Lower leg skin (tissue), 3 donors: ENCODE results near the gene ABHD5.

Source experiments
- CTCF ChIP-seq, 3 donors: fragments of 450-650 bp; IDR thresholded peaks; one replicate each; pipeline ENCODE4 v1.5.1; 2016; ENCODE audit warnings: antibody characterized with exemption in 3 of 3, mild to moderate bottlenecking in 3 of 3, moderate library complexity in 2 of 3
- POLR2A ChIP-seq, 2 donors: fragments of 450-650 bp; IDR thresholded peaks; one replicate each; pipeline ENCODE4 v1.6.1; 2016 to 2017; ENCODE audit warnings: antibody characterized with exemption in 2 of 2, mild to moderate bottlenecking in 1 of 2, moderate library complexity in 1 of 2

DNA sequence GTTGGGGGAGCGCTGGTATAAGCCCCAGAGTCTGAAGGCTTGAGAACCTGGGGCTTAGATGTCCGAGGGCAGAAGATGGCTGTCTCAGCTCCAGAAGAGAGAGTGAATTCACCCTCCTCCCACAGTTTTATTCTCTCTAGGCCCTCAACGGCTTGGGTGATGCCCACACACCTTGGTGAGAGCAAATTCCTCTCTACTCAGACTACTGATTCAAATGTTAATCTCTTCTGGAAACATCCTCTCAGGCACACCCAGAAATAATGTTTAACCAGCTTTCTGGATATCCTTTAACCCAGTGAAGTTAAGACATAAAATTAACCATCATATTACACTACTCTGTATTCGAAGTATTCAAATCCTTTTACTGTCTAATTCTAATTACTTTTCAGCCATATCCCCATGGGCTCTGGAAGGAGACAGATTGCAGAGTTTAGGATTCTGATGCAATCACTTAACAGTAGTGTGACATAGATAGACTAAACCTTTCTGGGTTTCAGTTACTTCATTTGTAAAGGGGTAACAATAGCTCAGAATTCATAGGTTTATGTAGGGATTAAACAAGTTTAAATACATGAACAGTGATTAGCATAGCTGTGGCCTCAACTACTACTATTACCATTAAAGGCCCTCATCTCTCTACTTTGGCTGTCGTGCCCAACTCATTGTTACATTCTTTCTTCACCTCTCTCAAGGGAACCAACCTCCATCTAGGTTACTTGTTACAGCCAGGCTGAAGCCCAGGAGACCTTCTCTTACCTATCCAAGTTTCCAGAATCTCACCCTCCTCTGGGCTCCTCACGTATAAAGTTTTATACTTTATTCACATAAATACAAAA lies 43.2 kb upstream of the ABHD5 start:
- TF ChIP-seq CTCF (IDR thresholded peaks at IDR 0.05) (no peak), POLR2A (IDR thresholded peaks at IDR 0.05) (no peak)
